ENCODE results near the gene IFIH1.
A peak's percentile ranks its signal among the peaks of the same experiment; 100 is the strongest.

The IFIH1 gene

GRCh38 chr2:162308747-162309503, 9.6 kb downstream of the IFIH1 start:
- no peak for DNase-seq (ENCODE audit: low spot score)

DNA sequence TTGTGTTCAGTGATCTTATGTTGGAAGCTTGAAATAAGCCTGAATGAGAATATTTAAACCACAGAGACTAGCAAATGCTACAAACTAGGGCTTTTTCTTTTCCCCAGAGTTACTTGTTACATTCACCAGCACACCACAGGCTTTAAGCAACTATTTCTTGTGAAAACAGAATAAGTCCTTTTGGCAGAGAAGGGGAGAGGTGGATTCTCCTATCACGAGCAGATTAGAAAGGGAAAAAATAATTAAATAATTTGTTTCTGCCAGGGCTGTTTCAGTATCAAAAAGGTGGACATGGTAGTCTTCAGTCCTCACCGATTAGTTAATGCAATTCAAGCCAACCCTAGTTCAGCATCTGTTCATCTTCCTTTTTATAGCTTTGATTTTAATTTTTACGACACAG, 12.6 kb downstream of the IFIH1 start:
- DNase-seq (ENCODE audit: low spot score) = no peak

DNA sequence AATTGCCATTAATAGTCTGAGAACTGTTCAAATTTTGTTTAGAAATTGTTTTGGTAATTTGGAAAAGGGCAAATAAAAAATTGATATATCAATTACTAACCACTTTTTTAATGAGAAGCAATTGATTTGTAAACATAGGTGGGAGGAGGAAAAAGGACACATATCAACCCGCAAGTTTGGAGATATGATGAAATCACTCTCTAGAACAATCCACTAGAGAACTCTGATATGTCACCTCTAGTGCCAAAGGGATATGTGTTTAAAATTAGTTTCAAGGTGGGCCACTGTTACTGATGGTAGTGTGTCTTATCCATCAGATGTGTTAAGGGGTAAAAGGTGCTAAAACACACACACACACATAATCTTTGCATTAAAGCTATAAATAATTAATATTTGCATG, 16.6 kb downstream of the IFIH1 start:
- no peak for DNase-seq (ENCODE audit: low spot score)

DNA sequence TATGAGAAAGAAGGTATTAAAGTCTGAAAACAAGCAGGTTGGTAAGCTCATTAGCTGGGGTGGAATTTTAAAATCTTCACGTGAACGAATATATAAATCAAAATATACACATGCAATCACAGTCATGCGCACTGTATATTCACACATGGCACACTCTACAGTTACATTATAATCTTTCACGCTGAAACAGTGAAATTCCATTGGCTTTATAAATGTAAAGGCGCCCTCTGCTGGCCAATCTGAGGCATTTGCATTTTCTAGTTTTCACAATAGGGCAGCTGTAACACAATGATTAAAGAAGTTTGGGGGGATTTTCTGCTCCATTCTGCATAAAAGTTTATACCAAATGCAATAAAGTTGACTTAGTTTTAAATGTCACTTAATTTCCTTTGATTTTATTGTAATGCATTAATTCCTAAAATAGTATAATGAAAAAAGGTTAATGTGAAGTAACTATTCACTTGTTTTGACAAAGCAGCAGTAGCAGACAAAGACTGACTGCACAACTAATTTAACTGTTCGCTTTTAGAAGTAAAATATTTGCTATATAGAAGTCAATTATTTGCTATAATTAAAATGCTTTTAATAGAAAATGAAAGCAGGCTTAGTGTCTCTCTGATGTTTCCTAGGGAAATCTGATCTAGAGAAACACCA, 17.2 kb downstream of the IFIH1 start:
- peak; percentile 39 for DNase-seq (ENCODE audit: low spot score)

- no peak for DNase-seq (ENCODE audit: low spot score)
Measured at GRCh38 chr2:162300266-162300665, 18.2 kb downstream of the IFIH1 start.

GRCh38 chr2:162298669-162299335, 19.7 kb downstream of the IFIH1 start:
- no peak for DNase-seq (ENCODE audit: low spot score)

- peak; percentile 54 for DNase-seq (ENCODE audit: low spot score)
Measured at GRCh38 chr2:162297925-162298552, 20.4 kb downstream of the IFIH1 start.

- DNase-seq (ENCODE audit: low spot score) = no peak
Measured at GRCh38 chr2:162295009-162295408, 23.5 kb downstream of the IFIH1 start.

DNA sequence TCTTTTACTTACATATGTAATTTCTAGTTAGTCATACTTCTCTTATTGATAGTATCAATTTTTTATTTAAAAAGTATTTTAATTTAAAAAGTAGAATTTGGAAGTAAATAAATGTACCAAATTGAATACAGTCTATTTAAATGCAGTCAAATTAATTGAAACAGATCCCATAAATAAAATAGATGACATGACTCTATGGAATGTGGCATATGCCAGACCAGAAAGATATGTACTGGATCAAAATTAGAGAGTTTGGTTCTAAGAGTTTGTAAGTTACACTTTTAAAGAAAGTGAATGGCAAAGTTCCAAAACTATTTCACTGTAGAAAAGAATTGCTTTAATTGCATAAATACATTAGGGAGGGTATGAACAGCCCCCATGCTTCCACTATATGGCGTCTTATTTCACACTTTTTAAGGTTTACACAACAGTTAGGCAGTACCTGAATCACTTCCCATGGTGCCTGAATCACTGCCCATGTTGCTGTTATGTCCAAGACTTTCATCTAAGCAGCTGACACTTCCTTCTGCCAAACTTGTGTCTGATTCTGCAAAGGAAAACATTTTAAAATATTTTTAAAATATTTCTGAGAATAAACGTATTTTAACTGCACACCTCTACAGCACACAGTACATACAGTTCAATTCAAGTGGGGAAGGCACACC, 25.2 kb downstream of the IFIH1 start:
- no peak for DNase-seq (ENCODE audit: low spot score)

DNA sequence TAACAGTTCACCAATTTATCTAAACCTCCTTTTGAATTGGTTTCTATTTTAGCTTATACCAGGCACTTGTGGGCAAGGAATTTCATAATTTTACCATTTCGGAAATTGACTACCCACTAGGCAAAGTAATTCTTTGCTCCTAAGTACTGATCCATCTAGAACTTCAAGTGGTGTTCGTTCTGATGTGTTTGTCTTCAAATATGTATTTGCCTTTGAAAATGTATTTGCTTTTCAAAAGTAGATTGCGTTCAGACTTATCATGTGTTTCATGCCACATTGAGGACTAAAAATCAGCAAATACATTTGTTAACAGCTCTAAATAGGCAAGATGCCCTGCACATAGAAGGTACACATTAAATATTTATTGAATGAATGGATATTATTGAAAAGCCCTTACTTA, 26.7 kb downstream of the IFIH1 start:
- no peak for DNase-seq (ENCODE audit: low spot score)

DNA sequence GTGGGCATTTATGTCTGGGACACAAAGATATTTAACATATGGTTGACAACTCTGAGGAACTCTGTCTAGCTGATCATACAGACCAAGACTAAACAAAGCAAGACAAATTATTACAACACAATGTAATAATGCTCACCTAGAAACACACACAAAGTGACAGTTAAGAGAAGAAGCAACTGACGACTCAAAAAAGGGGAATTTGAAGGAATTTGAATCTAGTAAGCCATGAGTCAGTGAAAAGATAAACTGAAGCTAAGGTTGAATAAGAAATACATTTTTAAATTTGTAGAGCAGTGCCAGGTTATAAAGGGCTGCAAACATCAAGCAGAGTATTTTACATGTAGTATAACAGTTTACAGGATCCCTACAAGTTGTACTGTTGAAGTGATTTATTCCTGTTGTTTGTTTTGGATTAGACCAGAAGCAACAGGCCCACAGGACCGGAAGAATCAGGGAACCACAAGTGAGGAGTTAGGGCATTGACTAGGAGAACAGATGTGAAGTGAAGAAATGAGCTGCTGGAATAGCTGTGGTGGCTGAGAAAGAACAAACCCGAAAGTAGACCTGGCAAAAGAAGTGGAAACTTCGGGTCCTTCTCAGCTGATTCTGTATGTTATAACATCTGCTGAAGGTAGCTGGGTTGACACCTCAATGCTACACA, 35.6 kb downstream of the IFIH1 start:
- DNase-seq (ENCODE audit: low spot score) = peak; percentile 39

GRCh38 chr2:162280654-162281053, 37.8 kb downstream of the IFIH1 start:
- DNase-seq (ENCODE audit: low spot score) = no peak

- DNase-seq (ENCODE audit: low spot score) = no peak
Measured at GRCh38 chr2:162277381-162277780, 41.1 kb downstream of the IFIH1 start.

DNA sequence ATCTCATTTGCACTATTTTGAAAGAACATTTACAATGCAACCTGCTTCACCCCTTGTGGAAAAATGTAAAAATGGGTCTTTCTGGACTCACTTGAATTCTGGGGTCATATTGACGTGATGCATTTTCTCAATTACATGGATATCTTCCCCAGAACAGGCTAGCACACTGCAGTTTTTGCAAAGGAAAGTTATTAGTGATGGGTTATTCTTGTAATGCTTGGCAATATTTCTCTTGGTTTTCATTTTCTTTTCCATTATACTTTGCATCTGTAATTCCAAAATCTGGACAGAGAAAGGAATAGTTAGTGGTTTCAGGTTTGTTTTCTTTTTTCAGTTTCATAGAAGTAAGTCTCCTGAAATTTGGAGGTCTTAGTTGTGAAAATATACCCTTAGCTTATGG, 50.5 kb downstream of the IFIH1 start:
- DNase-seq (ENCODE audit: low spot score) = no peak

GRCh38 chr2:162267496-162267895, 51.0 kb downstream of the IFIH1 start:
- no peak for DNase-seq (ENCODE audit: low spot score)

GRCh38 chr2:162266460-162266760, 52.1 kb downstream of the IFIH1 start:
- DNase-seq (ENCODE audit: low spot score) = no peak

DNA sequence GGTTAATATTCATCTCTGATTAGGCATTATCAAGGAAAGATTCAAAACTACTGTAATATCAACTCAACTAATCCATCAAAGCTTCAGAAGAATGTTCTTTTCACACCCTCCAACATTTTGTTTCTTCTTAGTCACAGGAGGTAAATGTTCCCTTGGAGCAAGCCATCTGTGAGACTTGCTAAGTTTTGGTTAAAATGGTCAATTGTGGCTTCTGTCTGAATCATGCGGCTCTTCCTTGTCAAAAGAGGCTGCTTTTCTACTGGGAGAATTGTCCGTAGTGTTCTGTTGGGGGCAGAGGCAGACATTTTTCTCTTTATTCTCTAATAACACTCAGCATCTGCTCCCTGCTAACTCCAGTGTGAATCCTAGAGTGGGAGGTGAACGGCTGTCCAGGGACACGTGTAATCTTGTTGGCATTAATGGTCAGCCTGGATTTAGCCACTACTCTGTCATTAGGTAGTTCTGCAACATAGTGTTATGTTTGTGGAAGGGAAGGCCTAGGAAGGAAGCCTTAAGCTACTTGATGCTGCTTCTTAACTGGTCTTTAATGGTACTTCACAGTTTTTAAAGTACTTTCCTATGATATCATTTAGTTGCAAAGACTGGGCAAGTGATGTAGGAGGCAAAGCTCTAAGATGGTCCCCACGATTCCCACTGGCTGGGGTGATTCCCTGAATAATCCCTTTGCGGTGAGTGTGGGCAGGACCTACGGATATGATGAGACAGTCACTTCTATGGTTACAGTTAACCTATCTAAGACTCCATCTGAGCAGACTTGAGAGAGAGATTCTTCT, 52.6 kb downstream of the IFIH1 start:
- DNase-seq (ENCODE audit: low spot score) = no peak

- DNase-seq (ENCODE audit: low spot score) = peak; percentile 53
Measured at GRCh38 chr2:162261032-162261945, 57.2 kb downstream of the IFIH1 start.

GRCh38 chr2:162258686-162259085, 59.8 kb downstream of the IFIH1 start:
- peak; percentile 65 for DNase-seq (ENCODE audit: low spot score)

DNA sequence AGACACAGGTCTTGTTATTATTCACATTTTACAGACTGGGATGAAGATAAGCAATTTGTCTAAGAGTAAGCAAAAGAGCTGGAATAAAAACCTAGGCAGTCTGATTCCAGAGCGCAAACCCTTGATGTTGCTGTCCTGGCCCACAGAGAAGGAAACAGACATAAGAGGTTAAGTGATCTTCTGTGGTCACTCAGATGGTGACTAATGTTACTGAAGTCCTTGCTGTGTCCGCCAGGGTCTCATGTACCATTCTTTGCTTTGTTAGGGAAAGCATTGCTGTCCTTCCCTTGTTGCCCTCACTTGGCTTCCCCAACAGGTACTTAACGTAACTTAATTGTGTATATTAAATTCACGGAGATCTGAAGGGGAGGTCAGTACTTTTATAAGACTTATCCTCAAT, 60.3 kb downstream of the IFIH1 start:
- DNase-seq (ENCODE audit: low spot score) = peak; percentile 27

Measured in AG08395 (cell line).